LNCaP clone FGC (cell line): Measurements from ENCODE around the gene ACSF2.
A peak's percentile ranks its signal among the peaks of the same experiment; 100 is the strongest.

ENCODE experiments used
- DNase-seq: peaks from one replicate; pipeline ENCODE4 v3.0.0-alpha.2; 2011; ENCODE audit warnings: low read depth
- H3K4me3 ChIP-seq: 2 replicates; pipeline ENCODE4 v1.5.1; 2011; ENCODE audit warnings: mild to moderate bottlenecking, low read depth, low read length, control low read depth
- CTCF ChIP-seq: IDR thresholded peaks from 2 replicates; pipeline ENCODE4 v1.5.1; 2012; ENCODE audit warnings: mild to moderate bottlenecking; ENCODE audit not compliant: control insufficient read depth, insufficient read depth; ENCODE audit errors: extremely low read depth

Gene ACSF2

GRCh38 chr17:50506298-50506697 lies 80.3 kb downstream of the ACSF2 start:
- no peak for DNase-seq
- no peak for TF ChIP-seq CTCF
- no peak overlapping the region for H3K4me3 ChIP-seq

GRCh38 chr17:50507871-50508572 lies 82.0 kb downstream of the ACSF2 start, which contains the start of gene MYCBPAP:
MYCBPAP (plus strand) TSS chr17:50508439; CDS start chr17:50508675, 236 bp downstream.
- no peak for DNase-seq
- 0 out of 2 replicates have a peak, but pooled peaks have one; percentile 5 for TF ChIP-seq CTCF
- no peak within 1 kb of the TSS for H3K4me3 ChIP-seq

- no peak overlapping the region for H3K4me3 ChIP-seq
- no peak for TF ChIP-seq CTCF
- DNase-seq: no peak
Observed at GRCh38 chr17:50508573-50509460, 82.8 kb downstream of the ACSF2 start.

- TF ChIP-seq CTCF: no peak
- no peak overlapping the region for H3K4me3 ChIP-seq
- DNase-seq: no peak
Observed at GRCh38 chr17:50511058-50511457, 85.0 kb downstream of the ACSF2 start.

- no peak overlapping the region for H3K4me3 ChIP-seq
- TF ChIP-seq CTCF: no peak
- no peak for DNase-seq
Observed at GRCh38 chr17:50513495-50513894, 87.5 kb downstream of the ACSF2 start.

- no peak for TF ChIP-seq CTCF
- no peak overlapping the region for H3K4me3 ChIP-seq
- DNase-seq: no peak
Observed at GRCh38 chr17:50514388-50514787, 88.4 kb downstream of the ACSF2 start.
